Measurements from ENCODE around the gene LCE3B.

Gene LCE3B

GRCh38 chr1:152658649-152659048 lies 45.0 kb downstream of the LCE3B start:
- no peak for DNase-seq (ENCODE audit: low read depth in 2 of 2)

GRCh38 chr1:152663098-152663497 lies 49.5 kb downstream of the LCE3B start, which contains the start of gene LCE2D:
Gene LCE2D, plus strand, starts transcription at chr1:152663380. Its CDS starts 726 bp downstream, at chr1:152664106.
- DNase-seq (ENCODE audit: low read depth in 2 of 2), result no peak
